AG04449 (cell line): Measurements from ENCODE around the gene OTUB2.

Source experiments
- CTCF ChIA-PET: fragments of 350-600 bp; formaldehyde crosslinking; extraction: SDS; loops from one replicate; lab custom pipeline; 2021; ENCODE audit warnings: antibody characterized with exemption; lab: Yijun Ruan, JAX
- POLR2A ChIA-PET: fragments of 400-600, 350-600 bp; formaldehyde crosslinking; extraction: SDS; loops from one replicate; lab custom pipeline; 2020; ENCODE audit warnings: antibody characterized with exemption, inconsistent platforms; lab: Yijun Ruan, JAX
- DNase-seq: peaks from one replicate; pipeline ENCODE4 v3.0.0-alpha.2; 2010; ENCODE audit warnings: low read depth, low spot score
- H3K4me3 ChIP-seq: 2 replicates; pipeline ENCODE4 v1.5.1; 2011; ENCODE audit warnings: low read depth, mild to moderate bottlenecking, control low read depth, low read length
- CTCF ChIP-seq: IDR thresholded peaks from one replicate; pipeline ENCODE4 v1.5.1; 2011; ENCODE audit warnings: mild to moderate bottlenecking, moderate library complexity, low read length, control low read depth, inconsistent platforms; ENCODE audit not compliant: insufficient read depth; ENCODE audit errors: missing control alignments

The OTUB2 gene

GRCh38 chr14:94026889-94027469 is 839 bp downstream of the OTUB2 start:
- CTCF ChIA-PET = interaction anchor here (3.7 to 13.1 kb wide), 2 partner anchors 9 to 87 kb away, joined by 13 to 135 read pairs; no protein-coding TSS in a partner anchor
- peak overlapping the region; percentile 71 for H3K4me3 ChIP-seq

DNA sequence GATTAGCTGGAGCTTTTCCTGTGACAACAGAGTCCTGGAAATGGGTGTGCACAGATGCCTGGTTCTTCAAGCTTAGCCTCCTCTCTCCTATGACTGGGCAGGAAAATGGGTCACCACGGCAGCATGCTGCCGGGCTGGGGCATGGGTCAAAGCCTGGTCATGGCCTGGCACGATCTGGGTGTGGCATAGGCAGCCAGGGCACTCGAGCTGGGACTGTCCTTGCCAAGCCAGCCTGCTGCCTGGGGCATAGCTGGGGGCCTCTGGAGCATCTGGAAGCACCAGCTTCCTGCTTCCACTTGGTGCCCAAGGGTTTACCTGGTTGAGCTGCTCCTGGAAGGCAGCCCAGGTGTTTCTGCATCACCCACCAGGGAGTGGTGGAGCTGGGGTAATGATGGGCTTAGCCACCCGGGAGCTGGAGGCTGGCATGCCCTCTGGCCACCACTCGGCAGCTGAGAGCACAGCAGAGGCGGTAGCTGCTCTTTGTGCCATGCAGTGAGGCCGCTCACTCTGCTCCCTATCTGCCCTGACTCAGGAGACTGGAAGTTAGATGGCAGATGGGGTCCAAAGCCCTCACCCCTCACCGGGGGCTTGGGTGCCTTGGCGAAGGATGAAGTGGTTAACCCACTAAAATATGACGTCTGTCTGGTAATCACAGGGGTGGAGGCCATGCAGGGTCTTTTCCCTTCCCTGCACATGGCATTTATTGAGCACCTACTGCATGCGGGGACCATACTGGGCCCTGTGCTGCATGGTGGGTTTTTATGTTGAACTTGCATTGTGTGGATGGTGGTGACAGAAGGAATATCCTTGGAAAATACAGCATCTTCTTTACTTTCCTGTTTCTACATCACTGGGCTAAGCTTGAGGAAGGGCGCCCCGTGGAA is 1.7 kb downstream of the OTUB2 start:
- ChIA-PET POLR2A (no interaction called here), CTCF (interaction anchor here (1.1 to 13.1 kb wide), 5 partner anchors 8 to 109 kb away, joined by 3 to 135 read pairs (median 16); no protein-coding TSS in a partner anchor)
- DNase-seq = no peak
- no peak for TF ChIP-seq CTCF
- no peak overlapping the region for H3K4me3 ChIP-seq

More at GRCh38 chr14:94026889-94027469, 839 bp downstream of the OTUB2 start:
- DNase-seq = no peak
- no peak for TF ChIP-seq CTCF
- POLR2A ChIA-PET = no interaction called here

DNA sequence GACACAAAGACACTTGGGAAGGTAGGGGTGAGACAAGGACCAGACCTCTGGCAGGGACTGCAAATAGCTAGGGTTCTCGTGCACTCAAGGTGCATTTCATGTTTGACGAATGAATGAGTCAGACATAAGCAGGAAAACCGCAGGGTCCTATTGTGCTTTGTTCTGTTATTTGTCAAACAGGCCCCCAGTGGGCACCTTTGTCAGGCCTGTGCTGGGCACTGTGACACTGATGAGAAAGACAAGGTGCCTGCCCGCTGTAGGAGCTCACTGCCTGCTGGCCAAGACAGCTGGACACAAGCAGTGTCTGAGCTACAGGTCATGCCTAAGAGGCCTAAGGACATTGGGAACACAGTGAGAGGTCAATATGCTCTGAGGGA is 2.3 kb downstream of the OTUB2 start:
- TF ChIP-seq CTCF = no peak
- POLR2A ChIA-PET = no interaction called here
- CTCF ChIA-PET = interaction anchor here (1.0 to 13.1 kb wide), 7 partner anchors 8 to 152 kb away, joined by 3 to 135 read pairs (median 13); no protein-coding TSS in a partner anchor
- no peak overlapping the region for H3K4me3 ChIP-seq
- DNase-seq = no peak

DNA sequence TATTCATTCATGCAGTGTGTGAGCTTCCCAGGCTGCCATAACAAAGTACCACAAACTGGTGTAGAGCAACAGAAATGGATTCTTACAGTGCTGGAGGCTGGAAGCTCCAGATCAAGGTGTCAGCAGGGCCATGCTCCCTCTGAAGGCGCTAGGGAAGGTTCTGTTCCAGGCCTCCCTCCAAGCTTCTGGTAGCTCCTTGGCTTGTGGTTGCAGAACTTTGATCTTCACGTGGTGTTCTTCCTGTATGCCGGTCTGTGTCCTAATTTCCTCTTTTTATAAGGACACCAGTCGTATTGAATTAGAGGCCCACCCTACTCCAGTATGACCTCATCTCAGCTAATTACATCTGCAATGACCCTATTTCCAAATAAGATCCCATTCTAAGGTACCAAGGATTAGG is 3.1 kb downstream of the OTUB2 start:
- ChIA-PET POLR2A (no interaction called here), CTCF (interaction anchor here (1.0 to 13.1 kb wide), 5 partner anchors 7 to 151 kb away, joined by 3 to 135 read pairs (median 16); no protein-coding TSS in a partner anchor)

DNA sequence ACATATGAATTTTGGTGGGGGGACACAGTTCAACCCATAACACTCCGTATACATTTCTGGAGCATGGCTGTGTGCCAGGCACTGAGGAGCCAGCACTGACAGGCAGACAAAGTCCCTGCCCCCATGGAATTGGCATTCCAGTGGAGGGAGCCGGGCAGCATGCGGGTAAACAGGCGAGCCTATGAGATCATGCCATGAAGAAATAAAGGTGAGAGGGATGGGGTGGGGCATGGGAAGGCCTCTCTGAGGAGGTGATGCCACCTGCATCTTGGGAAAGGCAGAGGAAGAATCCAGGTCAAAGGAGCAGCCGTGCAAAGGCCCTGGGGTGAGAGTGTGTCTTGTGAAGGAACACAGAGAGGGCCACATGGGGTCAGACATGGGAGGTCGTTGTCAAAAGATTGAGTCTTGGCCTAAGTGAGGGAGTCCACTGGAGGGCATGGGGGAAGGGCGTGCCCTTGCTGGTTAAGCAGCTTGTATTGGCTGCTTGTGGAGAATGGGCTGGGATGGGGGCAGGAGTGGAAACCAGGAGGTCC is 3.6 kb downstream of the OTUB2 start:
- TF ChIP-seq CTCF = no peak
- DNase-seq = no peak
- no peak overlapping the region for H3K4me3 ChIP-seq
- CTCF ChIA-PET = interaction anchor here (0.7 to 13.1 kb wide), 7 partner anchors 7 to 151 kb away, joined by 3 to 135 read pairs (median 5); no protein-coding TSS in a partner anchor
- POLR2A ChIA-PET = no interaction called here

More for the DNA sequence above, 3.1 kb downstream of the OTUB2 start:
- TF ChIP-seq CTCF = no peak
- no peak for DNase-seq
- no peak overlapping the region for H3K4me3 ChIP-seq
